ENCODE results near the gene CLOCK.

The CLOCK gene

DNA sequence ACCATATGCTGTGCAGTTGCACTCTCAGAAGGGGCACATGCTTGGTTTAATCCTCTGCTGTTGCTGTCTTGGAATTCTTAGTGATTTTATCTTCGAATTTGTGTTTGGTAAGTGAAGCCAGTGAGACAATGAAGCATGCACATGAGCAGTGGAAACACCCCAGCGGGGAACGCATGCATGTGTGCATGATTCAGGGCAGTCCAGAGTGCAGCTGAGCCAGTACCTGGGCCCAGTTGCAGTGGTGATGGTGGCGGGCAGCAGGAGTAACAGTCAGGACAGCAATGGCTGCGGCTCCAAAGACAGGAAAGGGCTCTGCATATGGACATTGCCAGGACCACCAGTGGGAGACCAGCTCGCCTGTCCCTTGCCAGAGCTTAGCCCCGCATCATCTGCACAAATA lies 165.2 kb downstream of the CLOCK start:
- no peak for DNase-seq (ENCODE audit: low spot score)

DNA sequence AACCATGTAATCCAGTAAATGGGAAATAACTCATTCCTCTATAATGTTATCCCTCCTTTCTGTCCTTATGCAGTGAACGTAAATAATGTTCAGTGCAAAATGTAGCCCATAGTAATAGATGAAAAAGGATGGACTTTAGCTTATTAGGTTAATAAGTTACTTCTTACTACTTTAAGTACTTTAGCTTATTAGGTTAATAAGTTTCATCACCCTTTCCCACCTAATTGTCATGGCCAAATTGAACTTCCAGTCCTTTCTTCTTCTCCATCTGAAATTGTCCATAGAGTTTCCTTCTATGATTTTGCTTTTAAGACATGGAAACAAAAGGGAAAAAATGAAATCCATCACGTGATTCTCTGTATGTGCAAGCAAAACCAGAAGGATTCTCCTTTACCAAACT lies 166.1 kb downstream of the CLOCK start:
- no peak for DNase-seq (ENCODE audit: low spot score)

DNA sequence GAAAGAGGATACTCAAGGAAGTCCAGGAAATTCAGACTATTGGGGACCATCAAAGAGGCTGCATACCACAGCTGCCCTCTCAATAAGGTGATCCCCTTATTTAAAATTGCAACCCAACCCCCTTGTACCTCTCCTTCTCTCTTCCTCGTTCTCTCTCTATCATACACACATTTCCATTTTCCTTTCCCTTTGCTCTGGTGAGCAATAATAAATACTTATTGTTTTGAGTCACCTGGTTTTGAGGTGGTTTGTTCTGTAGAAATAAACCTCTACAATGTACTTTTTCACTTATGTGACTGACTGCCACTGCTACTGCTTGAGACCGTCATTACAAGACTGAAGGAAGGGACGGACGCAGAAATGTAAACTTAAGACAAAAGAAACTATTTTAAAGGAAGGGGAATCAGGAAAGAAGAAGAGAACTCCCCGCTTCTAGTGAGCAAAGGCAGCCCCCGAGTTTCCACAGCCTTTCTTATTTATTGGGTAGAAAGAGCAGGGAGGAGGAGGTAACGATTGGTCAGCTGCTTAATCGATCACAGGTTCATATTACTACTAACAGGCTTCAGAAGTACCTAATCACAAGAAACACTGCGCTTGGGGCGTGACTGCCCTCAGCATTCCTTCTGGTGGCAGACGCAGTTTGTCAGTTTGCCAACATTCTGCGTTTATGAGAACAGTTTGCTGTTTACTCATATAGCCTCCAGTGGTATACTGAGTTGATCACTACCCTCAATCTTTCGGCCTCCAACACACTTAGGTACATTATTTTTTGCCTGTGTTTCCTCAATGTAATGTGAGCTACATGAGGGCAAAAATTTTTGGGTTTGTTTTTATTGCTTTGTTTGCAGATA lies 167.9 kb downstream of the CLOCK start:
- no peak for DNase-seq (ENCODE audit: low spot score)

All from CD4-positive, alpha-beta T cell treated with Interleukin-15 for 4 hours (primary cell).